HG03139 (cell line): ENCODE data around the gene SLC36A2.
"Not testable (repeated sequence)": the region's sequence is repeated elsewhere in the genome, so short reads cannot be mapped to it uniquely, and the experiment has no call there.

Experiments used
- ATAC-seq: cut with Tn5 transposase; IDR thresholded peaks from one replicate; pipeline ENCODE4 v1.9.1; 2021; ENCODE audit not compliant: unreplicated experiment

Gene SLC36A2

DNA sequence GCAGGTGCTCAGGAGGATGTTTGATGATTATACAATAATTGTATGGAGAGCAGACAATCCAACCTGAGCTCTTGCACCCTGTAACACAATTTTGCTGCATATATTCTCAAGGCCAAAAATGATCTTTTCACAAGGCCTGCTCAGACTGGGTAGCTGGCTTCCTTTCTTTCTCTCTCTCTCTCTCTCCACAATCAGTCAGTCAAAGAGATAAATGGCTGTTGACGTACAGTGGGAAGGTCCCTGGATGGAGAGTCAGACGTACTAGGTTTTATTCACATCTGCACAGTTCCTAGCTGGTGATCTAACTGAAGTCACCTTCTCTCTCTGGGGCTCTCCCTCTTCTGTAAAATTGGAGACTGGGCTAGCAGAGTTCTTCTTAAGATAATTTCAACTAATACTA, 19.8 kb downstream of the SLC36A2 start:
- no peak for ATAC-seq

DNA sequence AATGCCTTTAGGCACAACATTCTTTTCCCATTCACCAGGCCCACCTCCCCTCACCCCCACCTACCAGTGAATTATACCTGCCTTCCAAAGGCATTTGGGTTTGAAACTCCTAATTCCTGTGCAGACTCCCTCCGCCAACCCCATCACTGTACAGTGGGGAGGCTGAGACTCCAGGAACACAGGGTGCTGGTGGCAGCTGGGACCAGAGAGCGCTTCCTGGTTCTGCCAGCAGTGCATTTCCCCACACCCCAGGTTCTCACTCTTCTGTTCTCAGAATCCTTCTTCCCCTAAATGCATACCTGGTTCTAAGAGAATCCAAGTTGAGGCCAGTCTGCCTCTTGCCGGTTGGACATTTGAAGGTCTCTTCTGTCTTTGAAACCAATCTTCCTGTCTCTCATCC, 21.1 kb downstream of the SLC36A2 start:
- ATAC-seq, result no peak

DNA sequence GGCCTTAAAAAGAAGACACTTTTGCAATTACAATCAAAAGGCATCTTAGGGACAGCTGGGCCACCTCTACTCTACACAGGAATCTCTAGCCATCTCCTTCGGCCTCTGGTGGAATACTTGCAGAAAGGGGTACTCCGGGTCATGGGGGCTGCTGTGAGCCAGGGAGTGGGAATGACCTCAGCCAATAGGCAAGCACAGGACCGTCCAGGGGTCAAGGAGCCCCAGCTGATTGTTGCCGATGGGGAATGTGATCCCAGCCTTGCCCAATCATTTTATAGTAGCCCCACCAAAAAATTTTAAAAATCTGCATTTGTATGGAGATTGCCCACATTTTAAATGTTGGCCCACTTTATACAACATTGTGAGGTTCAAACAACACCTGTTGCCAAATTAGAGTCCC, 26.9 kb downstream of the SLC36A2 start:
- ATAC-seq, result no peak

DNA sequence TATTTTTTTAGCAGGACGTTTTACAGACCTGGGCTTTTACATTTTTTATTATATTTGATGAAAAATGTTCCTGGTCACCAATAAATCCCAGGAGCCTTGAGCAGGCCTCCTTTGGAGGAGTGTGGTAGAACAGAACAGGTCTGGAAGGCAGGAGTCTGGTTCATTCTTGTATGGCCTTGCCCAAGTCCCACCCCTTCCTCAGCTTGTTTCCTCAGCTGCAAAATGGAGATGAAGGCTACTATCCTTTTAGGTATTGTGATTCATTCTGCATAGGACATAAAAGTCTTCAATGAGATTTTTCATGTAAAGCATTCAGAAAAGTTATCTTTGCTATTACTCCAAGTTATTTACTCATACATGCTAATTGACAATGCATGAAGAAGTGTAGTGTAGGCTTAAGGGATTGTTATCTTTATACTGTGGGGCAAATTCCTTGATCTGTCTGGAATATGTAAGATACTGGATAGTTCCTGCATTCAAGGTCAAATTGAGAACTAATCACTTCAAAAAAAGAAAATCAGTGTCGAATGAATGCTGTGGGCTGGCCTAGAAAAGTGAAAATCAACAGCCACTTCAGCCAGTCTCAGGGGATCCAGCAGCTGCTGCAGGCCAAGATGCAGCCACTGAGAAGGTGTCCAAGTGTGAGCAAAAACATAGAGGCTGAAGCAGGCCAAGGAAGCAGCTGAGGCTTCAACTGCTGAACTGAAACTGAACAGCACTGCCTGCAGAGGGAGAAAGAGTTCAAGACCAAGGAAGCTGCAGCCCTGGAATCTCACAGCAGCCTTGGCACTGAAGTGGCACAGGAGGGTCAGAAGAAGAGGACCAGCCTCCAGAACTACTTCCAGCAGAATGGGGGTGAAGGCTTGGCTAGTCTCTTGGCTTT, 28.3 kb downstream of the SLC36A2 start:
- ATAC-seq, result peak; percentile 77

DNA sequence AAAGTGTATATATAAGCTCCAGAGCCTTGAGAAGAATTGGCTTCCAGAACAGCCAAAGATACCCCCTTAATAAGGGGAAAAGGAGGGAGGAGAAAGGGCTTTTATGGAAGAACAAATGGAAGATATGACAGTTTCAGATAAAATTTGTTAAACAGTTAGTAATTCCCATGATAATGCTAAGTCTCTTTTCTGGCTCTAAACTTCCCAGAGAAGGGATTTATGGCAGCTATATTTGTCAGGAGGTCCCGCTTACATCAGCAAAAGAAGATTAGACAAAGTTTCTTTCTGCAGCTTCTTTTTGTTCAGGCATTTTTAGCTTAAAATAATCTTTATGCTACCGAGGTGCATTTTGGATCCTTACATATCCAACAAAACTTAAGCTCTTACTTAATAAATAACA, 29.5 kb downstream of the SLC36A2 start:
- no peak for ATAC-seq

DNA sequence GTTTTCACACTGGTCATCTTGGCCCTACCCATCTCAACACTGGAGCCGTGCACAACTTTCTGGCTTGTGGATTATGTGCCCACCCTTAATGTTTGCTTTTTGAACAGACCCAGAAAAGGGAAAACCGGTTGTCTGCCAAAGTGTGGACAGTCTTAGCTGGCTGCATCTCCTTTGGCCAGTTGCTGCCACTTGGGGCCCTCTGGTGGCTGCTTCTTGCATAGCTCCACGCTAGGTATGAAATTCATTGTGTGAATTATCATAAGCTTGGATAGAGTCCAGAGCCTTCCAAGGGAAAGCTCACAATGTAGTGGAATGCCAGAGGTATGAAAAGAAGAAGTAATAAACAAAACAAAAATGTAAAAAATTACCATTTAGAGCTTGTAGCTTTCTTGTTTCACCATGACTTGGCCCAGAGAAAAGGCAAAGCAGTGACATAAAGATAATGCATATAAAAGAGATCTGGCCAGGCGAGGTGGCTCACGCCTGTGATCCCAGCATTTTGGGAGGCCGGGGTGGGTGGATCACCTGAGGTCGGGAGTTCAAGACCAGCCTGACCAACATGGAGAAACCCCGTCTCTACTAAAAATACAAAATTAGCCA, 31.3 kb downstream of the SLC36A2 start:
- ATAC-seq, result peak; percentile 70

DNA sequence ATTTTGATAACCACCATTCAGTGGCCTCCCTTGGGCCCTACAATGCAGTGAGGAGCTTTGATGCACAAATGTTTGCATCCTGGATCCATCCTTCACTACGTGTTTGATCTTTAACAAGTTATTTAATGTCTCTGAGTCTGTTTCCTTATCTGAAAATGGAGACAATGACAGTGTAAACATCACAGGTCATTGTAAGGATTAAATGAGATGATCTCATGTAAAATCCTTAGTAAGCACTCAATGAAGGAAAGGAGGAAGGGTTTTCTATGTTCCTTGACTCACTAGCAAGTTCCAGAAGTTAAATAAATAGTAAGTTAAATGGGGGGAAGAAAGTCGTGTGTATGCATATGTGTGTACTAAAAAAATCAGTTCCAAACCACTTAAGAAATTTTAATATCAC, 34.0 kb downstream of the SLC36A2 start:
- ATAC-seq, result no peak

DNA sequence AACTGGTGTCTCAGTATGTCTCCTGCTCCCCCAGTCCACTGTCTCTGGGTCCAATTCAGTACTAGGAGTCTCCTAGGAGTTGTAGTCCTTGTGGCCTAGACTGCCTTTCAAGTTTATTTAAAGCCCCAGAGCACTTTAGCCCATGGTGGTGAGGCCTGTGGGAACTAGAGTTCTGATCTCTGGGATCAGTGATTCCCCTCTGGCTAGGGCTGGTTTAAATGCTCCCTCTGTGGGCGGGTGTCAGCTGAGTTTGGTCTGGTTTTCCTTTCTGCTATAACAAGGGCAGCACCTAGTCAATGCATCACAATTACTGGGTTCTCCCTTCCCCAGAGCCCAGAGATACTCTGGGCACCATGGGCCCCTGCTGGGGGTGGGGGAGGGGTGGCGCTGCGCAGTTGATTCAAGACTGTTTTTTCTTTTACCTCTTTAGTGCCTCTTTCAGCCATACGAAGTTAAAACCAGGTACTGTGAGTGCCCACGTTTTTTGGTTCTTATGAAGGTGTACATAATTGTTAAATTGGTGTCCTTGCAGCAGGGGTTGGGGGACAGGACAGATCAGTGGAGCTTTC, 34.5 kb downstream of the SLC36A2 start:
- ATAC-seq, result no peak

DNA sequence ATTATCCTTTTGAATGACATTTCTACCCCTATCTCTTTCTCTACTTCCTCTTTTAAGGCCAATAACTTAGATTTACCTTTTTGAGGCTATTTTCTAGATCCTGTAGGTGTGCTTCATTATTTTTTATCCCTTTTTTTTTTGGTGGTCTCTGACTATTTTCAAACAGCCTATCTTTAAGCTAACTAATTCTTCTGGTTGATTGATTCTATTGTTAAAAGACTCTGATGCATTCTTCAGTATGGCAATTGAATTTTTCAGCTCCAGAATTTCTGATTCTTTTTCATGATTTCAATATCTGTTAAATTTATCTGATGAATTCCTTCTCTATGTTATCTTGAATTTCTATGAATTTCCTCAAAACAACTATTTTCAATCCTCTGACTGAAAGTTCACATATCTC, 36.4 kb downstream of the SLC36A2 start:
- no peak for ATAC-seq

DNA sequence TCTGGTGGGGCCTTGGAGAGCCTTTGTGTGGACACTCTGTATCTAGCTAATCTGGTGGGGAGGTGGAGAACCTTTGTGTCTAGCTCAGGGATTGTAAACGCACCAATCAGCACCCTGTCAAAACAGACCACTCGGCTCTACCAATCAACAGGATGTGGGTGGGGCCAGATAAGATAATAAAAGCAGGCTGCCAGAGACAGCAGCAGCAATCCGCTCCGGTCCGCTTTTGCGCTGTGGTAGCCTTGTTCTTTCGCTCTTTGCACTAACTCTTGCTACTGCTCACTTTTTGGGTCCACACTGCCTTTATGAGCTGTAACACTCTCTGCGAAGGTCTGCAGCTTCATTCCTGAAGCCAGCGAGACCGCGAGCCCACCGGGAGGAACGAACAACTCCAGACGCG, 37.5 kb downstream of the SLC36A2 start:
- not testable (repeated sequence) for ATAC-seq

DNA sequence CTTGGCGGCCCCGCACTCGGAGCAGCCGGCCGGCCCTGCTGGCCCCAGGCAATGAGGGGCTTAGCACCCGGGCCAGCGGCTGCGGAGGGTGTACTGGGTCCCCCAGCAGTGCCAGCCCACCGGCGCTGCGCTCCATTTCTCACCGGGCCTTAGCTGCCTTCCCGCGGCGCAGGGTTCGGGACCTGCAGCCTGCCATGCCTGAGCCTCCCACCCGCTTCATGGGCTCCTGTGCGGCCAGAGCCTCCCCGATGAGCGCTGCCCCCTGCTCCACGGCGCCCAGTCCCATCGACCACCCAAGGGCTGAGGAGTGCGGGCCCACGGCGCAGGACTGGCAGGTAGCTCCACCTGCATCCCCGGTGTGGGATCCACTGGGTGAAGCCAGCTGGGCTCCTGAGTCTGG, 38.1 kb downstream of the SLC36A2 start:
- not testable (repeated sequence) for ATAC-seq

DNA sequence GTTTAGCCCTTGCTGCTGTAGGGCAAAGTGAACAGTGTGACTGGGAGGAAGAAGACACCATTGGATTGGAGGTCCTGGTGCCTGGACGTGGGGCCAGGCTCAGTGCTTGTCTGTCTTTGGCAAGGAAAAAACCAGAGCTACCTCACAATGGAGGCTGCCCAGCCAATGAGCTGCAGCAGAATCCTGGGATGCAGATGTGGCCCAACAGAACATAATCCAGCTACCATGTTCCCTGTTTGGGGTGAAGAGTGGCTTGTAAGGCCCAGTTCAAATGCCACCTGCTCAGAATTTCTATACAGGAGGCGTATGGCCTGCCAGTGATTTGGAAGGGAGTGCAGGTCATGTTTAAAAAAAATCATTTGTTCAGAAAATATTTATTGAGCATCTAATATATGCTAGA, 43.7 kb downstream of the SLC36A2 start, which contains the start of gene SLC36A3:
Gene SLC36A3, minus strand, starts transcription at position 101 of the 400 bp plus-strand sequence. CDS start 412 bp downstream, outside the sequence.
- no peak for ATAC-seq

DNA sequence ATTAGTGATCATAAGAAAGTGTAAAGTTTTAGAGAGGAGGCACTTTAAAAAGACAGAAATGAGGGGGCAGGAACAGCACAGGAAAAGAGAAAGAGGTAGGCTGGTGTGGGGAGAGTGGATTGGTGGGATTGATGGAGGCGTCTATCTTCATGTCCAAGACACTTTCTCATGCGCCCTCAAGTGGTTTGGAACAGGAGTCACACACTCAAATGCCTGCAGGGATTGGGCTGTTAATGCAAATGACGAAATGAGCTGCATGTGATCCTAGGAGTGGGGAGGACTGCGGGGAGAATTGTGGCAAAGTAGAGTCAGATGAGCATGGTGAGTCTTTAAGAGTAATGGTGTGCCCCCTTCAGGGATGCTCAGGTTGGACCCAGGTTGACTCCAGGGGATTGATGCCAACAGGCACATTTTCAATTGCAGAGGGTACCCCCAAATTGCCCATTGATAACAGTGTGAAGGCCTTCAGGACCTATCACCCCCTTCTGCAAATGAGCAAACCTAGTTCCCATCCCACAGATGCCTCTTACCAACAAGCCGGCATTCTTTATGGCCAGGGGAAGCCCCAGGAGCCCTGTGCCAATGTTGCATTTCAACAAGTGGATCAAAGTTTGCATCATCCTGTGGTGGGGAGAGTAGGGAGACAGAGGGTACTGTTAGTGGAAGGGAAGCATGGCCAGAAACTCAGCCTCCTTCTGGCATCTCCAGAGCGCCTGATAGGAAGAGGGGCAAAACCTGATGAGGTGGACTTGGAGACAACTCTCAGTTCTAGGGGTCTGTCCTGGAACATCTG, 49.1 kb downstream of the SLC36A2 start:
- no peak for ATAC-seq

DNA sequence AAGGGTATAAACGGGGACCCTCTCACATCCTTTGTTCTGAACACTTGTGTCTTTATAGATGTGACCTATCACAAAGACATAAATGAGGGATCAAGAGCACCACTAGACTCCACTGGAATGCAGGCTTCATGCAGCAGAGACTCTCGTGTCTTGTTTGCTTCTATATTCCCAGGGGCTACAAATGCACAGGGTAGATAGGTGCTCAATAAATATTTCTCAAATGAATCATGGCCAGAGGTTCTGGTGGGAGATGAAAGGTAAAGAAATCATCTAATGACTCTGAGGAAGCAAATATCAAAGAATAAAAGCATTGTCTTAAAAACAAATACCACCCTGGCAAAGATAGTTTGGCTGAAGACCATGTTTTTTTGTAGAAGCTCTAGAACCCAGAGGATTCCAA, 50.4 kb downstream of the SLC36A2 start:
- no peak for ATAC-seq

DNA sequence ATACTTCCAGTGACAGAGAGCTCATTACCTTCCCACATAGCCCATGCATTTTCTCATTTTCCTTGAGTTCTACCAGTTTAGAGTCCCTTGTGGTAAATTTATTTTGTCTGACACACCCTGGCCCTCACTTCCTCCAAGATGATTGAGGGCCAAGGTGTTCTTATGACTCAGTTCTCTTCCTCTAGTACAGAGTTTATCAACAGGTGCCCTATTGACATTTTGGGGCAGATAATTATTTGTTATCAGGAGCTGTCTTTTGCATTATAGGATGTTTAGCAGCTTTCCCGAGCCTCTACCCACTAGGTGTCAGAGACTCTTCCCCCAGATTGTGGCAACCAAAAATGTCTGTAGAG, 50.9 kb downstream of the SLC36A2 start:
- no peak for ATAC-seq

DNA sequence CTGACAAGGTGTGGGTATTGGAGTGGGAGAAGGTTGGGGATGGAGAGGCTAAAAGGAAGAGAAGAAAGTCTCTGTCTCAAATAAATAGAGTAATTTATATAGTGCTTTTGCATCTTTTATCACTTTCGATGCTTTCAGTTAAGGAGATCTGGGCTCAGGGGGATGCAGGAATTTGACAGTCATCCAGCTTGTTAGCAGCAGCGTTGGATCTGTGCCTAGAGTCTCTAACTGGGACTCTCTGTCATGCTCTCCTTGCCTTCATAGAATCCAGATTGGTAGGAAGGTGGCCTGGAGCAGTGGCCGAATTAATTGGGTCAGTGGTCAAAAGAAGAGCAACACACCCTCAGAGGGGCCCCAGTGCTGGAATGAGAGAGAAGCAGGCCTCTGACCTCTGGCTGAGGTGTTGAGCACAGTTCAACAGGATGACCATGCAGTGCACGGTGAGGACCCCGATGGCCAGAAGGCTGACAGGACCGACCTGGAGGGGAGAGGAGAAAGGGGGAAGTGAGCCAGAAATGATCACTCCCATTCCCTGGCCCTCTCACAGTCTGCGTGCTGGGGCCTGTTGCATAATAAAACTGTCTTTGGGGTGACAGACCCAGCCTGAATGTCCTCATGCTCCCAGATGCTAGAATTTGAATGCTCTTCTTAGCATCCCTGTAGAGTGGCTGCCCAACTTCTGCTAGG, 51.4 kb downstream of the SLC36A2 start:
- ATAC-seq, result no peak

DNA sequence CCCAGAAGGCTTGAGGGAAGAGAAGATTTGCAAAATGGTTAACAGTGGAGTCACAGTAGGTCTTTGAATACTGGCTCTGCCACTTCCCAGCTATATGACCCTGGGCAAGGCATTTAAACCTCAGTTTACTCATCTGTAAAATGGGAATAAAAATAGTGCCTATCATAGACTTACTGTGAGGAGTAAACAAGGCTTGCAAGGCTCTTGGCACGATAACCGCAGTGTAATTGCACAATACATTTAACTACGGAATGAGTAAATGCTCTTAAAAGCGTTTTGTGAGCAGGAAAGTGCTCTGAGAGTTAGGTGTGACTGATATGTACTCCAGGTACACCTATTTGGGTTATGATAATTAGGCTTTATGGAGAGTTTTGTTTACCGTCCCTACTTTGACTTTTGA, 52.2 kb downstream of the SLC36A2 start:
- ATAC-seq, result no peak

DNA sequence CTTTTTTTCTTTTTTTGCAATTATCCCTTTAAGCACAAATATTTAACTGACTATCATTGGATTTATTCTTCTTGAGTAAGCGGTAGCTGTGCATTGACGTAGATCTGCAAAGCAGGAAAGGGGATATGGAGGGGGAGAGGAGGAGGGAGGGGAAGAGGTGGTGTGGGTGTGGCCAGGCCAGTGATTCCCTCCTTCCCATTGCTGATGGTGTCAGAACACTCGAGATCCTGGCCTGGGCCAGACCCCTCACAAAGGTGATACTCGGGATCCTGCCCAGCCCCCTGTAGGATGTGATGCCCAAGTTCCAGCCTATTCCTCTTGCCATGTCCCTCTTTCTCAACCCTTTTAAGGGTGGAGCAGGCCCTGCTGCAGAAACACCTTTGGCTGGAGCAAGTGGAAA, 53.7 kb downstream of the SLC36A2 start:
- ATAC-seq, result no peak

DNA sequence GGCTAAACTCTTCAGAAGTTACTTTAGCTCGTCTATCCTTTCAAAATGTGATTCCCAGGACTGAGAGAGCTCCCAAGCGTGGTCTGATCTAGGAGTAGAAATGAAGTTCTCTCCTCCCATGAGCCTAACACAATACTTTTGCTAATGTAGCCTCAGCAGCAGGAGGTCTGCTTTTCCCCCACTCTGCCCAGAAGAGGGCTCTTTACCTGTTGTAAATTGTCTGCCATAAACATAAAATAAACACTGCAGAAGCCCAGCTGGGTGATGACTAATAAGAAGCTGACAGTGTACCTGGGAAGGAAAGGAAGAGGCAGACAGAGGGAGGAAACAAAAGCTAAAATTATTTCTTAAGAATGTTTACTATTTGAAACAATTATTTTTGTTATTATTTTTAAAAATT, 59.2 kb downstream of the SLC36A2 start:
- ATAC-seq, result no peak

DNA sequence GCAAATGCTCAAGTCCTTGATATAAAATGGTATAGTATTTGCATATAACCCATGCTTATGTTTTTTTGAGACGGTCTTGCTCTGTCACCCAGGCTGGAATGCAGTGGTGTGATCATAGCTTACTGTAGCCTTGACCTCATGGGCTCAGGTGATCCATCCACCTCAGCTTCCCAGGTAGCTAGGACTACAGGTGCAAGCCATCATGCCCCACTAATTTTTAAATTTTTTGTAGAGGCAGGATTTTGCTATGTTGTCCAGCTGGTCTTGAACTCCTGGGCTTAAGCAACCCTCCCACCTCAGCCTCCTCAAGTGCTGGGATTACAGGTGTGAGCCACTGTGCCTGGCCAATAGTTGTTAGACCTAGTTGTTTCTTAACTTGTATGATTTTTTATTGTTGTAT, 61.1 kb downstream of the SLC36A2 start:
- ATAC-seq, result no peak

DNA sequence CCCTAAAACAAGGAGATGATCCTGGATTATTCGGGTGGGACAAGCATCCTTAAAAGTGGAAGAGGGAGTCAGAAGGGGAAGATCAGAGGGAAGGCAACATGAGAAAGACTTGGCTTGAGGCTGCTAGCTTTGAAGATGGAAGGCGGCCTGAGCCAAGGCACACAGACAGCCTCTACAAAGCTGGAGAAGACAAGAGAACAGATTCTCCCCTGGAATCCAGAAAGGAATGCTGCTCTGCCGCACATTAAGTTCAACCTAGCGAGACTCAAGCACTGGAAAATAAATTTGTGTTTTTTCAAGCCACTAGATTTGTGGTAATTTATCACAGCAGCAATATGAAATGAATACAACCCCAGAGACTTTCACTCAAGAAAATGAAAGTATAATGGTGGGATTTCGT, 61.7 kb downstream of the SLC36A2 start:
- ATAC-seq, result no peak
